NCI-H524 (cell line): ENCODE measurements around the gene PCSK7.
"Not testable (repeated sequence)": the region's sequence is repeated elsewhere in the genome, so short reads cannot be mapped to it uniquely, and the experiment has no call there.

Experiments used
- DNase-seq, 2 experiments: peaks; one replicate each; lab custom pipeline; 2025; lab: John Stamatoyannopoulos, UW

PCSK7 gene

DNA sequence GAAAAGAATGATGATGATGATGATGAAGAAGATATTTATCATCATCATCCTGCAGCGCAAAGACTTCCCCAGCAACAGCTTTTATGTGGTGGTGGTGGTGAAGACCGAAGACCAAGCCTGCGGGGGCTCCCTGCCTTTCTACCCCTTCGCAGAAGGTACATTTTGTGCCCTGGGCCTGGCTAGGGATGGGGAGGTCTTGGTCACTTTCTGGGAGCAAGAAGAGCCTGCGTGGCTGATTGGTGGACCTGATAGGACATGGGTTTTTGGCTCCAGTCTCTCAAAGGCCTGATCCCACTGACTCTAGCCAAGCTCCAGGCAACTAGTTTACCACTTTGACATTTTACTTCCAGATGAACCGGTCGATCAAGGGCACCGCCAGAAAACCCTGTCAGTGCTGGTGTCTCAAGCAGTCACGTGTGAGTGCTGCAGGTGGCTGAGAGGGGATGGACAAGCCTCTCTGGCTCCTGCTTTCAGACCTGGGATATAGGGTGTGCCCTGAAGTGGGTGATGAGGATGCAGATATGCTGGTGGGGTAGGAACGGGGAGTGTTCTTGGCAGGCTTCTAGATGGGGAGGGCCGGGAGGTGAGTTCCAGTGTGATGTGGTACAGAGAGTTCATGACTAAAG lies 48.0 kb downstream of the PCSK7 start:
- no peak for DNase-seq

DNA sequence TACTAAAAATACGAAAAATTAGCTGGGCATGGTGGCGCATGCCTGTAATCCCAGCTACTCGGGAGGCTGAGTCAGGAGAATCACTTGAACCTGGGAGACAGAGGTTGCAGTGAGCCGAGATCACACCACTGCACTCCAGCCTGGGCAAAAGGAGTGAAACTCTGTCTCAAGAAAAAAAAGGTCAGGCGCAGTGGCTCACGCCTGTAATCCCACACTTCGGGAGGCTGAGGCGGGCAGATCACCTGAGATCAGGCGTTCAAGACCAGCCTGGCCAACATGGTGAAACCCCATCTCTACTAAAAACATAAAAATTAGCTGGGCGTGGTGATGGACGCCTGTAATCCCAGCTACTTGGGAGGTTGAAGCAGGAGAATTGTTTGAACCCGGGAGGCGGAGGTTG lies 48.7 kb downstream of the PCSK7 start:
- not testable (repeated sequence) for DNase-seq

DNA sequence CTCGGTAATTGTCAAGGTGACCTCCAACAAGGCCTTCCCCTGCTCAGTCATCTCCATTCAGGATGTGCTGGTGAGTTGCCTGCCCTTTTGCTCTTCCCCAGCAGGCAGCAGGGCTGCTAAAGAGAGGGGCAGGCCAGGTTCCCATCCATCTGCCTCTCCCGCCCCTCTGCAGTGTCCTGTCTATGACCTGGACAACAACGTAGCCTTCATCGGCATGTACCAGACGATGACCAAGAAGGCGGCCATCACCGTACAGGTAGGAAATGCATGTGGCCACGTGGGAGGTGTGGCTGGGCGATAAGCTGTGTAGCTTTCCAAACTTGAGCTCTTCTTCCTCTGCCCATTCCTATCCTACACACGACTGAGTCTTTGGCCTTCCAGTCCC lies 49.3 kb downstream of the PCSK7 start:
- DNase-seq = no peak

DNA sequence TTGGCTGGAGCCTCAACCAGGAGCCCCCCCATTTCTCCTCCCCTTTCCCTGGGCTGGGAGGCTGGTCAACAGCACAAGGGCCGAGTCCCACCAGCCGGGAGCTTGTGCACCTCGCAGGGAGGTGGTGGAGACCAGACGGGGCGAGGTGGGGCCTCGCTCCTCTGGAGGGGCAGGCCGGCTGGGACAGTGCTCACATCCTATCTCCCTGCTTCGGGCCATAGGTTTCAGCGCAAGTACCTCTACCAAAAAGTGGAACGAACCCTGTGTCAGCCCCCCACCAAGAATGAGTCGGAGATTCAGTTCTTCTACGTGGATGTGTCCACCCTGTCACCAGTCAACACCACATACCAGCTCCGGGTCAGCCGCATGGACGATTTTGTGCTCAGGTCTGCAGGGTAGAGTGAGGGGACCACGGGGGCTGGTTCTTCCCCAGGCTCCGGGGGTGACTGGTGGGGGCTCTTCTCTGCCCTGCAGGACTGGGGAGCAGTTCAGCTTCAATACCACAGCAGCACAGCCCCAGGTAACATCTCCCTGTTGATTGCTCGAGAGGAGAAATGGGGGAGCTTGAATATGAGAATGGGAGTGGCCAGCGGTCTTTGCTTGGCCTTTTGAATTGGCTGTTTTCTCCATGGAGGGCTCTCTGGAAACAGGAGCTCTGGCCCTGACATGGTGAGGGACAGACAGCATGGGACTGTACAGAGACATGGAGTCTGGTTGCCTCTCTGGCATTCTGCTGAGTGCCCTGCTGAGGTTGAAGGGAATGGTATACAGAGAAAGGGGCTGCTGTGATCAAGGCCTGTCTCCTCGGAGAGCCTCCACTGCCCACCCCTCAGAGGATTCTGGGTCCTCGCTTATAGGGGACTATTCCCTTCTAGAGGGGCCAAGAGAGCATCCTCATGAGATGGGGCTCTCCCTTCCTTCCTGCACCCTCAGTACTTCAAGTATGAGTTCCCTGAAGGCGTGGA lies 50.0 kb downstream of the PCSK7 start:
- DNase-seq = no peak

DNA sequence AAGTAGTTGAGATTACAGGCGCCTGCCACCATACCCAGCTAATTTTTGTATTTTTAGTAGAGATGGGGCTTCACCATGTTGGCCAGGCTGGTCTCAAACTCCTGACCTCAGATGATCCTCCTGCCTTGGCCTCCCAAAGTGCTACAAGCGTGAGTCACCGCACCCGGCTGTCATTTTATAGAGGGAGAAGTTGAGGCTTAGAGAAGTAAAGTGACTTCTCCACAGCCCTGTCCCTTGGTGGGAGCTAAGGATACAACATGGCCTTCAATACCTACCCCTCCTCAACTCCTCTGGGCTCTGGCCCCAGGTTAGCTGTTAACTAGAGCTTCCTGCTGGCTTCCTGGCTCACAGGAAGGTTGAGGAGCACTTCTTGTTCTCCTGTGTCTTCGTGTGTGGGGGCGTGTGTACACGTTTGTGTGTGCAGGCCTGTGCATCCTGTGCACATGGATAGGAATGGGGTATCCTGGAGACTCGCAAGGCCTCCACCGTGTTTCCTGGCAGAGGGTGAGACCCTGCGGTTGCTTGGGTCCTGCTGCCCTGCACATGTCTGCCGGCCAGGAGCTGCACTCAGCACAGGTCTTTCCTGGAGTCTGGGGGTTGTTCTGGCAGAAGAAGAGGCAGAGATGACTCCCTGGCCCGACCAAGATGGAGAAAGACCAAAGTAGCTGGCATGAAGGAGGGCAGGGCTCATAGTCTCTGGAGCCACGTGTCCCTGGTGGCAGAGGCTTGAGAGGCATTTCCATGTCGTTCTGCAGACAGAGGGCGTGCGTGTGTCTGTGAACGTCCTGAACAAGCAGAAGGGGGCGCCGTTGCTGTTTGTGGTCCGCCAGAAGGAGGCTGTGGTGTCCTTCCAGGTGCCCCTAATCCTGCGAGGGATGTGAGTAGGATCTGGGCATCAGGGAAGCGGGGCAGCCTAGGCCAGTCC lies 51.0 kb downstream of the PCSK7 start:
- DNase-seq = peak in 1 of 2 experiments; percentile 20

DNA sequence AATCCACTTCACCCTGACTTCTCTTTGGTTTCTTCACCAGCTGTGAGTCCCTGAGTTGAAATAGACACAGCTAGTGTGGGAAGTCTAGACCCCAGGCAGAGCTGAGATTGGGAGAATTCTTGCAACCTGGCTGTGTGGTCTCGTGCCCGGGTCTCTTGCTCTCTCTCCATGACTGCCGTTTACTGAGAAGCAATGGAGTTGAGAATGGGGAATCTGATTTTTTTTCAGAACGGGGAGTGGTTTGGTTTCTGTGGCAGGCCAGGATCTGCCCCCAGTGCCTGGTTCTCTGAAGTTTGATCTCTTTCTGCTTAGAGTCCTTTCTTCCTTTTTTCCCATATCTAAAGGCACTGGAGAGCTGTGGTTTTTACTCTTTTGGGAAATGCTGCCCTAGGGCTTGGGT lies 51.9 kb downstream of the PCSK7 start:
- DNase-seq = no peak

DNA sequence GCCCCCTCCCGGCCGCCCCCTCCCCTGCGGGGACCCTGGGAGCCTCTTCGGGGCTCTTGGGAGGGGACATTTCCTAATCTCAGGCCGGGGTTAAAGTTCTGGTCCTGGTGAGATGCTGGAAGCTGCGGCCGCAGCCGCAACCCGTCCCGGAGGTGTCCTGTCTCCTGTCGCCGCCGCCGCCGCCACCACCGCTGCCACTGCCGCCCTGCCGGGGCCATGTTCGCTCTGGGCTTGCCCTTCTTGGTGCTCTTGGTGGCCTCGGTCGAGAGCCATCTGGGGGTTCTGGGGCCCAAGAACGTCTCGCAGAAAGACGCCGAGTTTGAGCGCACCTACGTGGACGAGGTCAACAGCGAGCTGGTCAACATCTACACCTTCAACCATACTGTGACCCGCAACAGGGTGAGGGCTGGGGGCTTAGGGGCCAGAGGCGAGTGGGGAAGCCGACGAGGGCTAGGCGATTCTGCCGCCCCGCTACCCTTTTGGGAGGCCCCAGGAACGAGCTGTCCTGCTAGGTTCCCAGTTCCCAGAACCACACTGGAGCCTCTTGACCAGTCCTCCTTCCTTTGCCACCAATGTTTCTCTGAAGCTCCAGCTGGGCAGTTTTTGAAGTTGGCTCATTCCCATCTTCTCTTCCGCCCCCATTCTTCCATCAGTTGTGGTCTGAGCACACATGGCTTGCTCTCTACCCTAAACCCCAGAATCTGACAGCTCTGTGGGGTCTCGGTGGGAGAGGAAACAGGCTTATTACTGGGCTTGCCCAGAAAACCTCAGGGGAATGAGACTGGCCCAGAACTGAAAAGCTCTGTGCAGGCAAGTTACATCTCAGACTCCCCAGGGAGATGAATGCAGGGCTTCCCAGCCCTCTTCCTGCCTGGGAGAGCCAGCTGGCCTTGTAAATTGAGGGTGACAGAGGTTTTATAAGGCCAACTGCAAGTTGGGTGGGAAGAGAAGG lies 52.5 kb downstream of the PCSK7 start:
- DNase-seq = peak in 1 of 2 experiments; percentile 34

DNA sequence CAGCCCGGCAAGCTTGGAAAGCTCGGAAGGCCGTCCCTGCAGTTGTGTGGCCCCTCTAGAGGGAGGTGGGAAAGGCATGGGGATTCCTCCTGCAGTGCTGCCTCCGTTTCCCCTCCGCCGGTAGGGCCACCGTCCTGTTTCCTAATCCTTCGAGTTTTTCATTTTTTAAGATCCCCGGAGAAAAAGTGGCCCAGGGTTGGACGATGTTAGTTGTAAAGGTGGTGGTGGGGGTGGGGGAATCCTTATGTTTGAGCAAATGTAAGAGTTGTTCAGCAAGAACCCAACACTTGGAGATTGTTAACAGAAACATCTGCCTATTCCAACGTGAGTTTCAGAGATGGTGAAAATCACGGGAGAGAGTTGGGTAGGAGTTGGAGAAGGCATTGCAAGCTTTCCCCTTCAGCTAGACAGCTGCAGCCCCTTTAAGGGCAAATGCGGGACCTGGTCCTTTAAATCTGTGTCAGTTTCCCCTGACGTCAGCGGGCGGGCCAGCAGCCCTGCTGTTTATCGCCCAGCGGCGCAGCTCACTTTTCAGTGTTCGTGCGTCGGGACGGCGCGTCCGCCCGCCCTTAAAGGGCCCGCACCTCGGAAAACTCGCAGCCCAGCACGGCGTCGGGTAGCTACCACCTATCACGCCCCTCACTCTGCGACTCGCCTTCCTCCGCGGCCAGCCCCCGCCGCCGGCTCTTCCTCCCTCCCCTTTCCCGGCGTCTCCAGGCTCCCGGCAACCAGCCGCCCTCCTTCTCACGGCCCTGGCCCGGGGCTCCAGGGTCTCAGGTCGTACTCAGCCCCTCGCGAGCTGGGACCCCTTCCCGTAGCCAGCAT lies 53.5 kb downstream of the PCSK7 start, which contains the start of gene SIDT2:
TSS of gene SIDT2 (plus strand) at position 534 of the 825 bp plus-strand sequence. CDS start 521 bp downstream, outside the sequence.
- DNase-seq = peak; percentile 64 to 89

DNA sequence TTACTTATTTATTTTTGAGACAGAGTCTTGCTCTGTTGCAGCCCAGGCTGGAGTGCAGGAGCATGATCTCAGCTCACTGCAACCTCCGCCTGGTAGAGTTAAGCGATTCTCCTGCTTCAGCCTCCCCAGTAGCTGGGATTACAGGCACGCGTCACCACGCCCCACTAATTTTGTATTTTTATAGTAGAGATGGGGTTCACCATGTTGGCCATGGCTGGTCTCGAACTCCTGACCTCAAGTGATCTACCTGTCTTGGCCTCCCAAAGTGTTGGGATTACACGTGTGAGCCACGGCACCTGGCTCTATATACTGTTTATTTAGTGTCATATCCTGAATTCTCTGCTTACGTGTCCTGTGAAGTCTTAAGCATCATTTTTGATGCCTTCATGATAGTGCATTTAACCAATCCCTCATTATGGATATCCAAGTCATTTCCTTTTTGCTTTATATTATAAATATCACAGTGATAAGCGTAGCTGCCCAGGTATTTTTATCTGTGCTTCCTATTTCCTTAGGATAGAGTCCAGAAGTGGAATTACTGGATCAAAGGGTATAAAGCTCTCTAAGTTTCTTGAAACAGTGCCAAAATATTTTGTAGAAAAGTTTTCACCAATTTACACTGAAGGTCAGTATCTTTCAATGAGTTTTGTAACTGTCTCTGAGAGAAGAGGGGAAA lies 54.2 kb downstream of the PCSK7 start:
- no peak for DNase-seq

DNA sequence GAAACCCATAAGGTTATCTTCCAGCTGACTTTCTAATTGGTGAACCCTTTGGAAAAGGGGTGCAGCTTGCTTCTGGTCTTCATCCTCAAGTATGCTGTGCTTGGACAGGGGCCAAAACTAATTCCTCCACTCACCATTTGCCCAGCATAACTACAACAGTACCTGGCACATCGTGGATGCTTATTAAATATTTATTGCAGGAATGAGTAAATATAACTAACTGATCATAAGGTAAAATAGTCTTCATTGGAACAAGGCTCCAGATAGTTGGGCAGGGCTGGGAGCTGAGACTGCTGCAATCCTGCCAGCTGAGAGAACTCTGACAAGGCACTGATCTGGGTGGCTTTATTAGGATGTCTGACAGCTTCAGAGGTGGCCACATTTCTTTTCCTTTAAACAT lies 55.7 kb downstream of the PCSK7 start:
- no peak for DNase-seq

DNA sequence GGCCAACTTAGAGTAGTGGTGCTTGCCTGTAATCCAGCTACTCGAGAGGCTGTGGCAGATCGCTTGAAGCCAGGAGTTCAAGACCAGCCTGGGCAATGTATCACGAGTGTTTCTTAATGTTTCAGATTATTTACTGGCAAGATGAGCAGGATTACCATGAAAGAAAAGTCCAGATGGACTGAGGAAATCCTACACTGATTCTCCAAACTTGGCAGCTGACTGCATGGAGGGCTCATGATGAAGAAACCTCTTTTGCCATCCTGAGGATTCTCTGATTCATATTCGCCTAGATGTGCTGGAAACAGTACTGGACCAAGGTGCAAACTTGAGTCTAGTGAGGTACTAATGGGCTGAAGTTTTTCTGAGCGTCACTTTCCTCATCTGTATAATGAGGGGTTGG lies 56.1 kb downstream of the PCSK7 start:
- peak in 1 of 2 experiments; percentile 56 for DNase-seq

DNA sequence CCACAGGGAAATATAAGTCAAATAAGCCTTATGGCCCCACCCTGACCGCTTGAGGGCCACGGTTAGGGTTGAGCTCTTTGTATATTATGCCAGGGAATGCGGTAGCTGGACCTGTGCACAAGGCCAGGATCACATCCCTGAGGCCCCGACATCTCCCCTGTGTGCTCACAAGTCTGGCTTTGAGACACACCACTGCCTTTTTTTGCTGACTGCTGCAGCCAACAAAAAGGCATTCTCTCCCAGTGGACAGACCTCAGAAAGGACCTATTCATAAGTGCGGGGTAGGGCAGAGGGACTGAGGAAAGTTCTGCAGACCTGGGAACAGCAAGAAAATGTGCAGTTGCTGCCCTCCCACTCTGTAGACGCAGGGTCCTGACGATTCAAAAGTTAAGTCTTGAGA lies 56.8 kb downstream of the PCSK7 start:
- DNase-seq = no peak

DNA sequence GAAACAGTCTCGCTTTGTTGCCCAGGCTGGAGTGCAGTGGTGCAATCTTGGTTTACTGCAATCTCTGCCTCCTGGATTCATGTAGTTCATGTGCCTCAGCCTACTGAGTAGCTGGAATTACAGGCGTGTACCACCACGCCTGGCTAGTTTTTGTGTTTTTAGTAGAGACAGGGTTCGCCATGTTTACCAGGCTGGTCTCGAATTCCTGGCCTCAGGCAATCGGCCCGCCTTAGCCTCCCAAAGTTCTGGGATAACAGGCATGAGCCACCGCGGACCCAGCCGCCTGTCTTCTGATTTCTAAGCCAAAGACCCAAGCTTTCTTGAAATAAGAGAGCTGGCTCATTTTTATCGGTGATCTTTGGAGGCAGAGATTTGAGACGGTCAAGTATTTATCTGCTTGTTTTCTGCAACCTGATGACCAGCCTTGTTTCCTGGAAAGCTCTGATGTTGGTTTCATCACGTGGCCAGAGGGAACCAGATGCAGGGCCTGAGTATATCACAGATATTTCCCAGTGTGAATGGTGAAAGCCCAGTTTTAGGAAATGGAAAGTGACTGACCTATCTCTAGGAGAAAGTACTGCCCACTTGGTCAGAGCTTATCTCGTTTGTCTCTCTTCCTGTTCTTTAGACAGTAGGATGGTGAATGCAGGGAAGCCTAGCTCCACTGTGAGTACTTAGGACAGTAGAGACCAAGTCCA lies 59.0 kb downstream of the PCSK7 start:
- DNase-seq = no peak

DNA sequence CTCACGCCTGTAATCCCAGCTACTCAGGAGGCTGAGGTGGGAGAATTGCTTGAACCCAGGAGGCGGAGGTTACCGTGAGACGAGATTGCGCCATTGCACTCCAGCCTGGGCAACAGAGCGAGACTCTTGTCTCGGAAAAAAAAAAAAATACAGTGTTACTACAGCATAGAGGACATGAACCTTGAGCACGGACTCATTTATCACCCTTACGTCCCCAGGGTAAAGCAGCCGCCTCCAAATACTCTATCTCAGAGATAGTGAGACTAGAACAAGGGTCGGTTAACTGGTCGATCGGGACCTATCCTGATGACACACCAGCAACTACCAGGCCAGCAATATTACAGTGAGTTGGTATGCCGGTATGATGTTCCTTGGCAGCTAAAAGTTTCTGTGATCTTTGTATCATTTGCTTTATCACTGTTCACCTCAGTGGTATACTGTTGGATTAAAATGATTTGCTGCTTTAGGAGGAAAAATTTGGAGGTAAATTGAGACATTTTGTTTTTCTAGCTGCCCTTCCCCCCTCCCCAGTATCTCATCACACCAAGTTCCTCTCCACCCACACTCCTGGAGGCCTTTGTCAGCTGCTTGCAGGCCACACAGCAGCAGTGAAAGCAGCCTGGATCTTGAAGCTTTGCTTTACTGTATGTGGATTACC lies 60.3 kb downstream of the PCSK7 start:
- DNase-seq = no peak

DNA sequence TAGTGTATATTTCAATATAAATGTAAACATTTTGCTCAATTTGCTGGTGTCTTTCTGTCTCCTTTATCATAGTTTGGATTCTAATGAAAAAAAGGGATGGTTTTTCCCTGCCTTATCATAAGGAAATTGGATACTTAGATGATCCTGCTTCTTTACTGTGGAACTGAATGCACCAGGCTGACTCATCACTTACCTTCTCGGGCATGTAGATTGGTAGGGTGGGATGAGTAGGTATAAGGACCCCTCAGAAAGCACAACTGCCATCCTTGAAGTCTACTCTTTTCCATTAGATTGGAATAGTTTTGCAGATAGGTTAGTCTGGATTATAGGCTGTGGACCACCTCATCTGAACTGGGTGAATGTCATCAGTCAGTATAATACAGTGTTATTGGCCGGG lies 60.9 kb downstream of the PCSK7 start:
- no peak for DNase-seq

DNA sequence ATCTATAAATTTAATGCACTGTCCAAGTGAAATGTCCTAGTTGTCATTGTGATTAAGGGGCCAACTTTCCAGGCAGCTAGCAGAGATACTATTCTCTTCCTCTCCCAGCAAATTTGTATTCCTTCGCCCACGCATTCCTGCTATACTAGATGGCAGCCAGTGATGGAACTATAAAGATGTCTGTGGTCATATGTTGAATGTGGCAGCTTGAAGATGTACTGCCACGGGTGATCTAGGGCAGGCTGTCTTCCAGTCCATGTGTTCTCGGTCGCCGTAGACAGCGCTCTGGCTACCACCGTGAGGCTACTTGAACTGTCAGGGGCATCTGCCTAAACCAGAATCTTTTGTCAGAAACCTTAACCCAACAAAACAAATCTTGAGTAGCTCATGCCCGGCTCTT lies 61.7 kb downstream of the PCSK7 start:
- no peak for DNase-seq

DNA sequence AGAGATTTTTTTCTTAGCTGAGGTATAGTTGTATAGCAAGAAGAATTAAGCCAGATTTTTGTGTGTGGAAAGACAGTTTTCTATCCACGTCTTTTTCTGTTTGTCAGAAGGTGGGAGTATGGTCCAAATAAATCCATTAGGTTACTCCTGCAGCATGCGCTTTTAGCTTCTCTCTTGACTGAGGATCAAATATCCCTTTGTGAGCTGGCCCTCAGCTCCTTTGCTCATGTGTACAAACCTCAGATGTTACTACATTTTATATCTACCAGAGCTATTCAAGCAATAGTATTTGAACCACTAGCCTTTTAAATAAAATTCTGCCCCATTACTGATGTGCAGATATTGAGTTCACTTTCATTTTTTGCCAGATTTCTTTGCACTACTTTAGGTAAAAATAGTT lies 62.1 kb downstream of the PCSK7 start:
- no peak for DNase-seq

DNA sequence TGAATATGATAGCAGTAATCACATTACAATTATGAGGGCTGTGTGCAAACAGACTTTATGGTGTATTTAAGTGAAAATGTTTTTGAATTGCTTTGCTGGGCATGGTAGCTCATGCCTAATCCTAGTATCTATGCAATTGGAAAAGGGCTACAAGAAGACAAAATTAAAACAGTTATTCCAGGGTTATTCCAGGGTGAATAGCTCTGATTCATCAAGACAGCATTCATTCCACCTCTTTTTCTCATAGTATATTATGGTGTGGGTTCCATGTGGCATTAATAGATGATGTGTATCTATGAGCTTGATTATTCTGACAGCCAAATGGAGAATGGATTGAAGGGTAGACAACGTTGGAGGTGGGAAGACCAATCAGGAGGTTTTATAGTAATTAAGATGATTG lies 65.4 kb downstream of the PCSK7 start:
- DNase-seq = no peak
